Activated CD8-positive, alpha-beta memory T cell treated with anti-CD3 and anti-CD28 coated beads, Interleukin-2, amount 50 U/mL, for 1 hour (primary cell): ENCODE results near the gene ZNRF3.
"Not testable (repeated sequence)": the region's sequence is repeated elsewhere in the genome, so short reads cannot be mapped to it uniquely, and the experiment has no call there.

Experiments used
- DNase-seq: peaks from one replicate; pipeline ENCODE4 v3.0.0-alpha.2; 2020; ENCODE audit errors: extremely low read depth

The ZNRF3 gene

GRCh38 chr22:28931844-28932567 lies 48.6 kb downstream of the ZNRF3 start:
- DNase-seq = no peak

DNA sequence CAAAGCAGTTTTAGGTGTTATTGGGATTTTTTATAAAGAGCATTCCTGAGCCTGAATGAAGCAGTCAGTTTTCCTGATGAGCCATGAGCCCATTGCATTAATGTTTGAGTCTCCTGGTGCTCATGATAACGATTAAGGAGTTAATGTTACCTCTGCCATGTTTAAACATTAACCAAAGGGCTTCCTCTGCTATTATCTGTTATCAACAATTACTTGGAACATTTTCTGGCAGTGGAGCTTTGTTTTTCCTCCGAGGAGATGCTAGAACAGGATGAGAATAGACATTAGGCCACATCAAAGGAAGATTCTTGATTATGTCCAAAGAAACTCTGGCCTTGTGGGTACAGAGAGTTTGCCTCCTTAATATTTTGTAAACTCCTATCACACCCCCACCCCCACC lies 49.9 kb downstream of the ZNRF3 start:
- no peak for DNase-seq

DNA sequence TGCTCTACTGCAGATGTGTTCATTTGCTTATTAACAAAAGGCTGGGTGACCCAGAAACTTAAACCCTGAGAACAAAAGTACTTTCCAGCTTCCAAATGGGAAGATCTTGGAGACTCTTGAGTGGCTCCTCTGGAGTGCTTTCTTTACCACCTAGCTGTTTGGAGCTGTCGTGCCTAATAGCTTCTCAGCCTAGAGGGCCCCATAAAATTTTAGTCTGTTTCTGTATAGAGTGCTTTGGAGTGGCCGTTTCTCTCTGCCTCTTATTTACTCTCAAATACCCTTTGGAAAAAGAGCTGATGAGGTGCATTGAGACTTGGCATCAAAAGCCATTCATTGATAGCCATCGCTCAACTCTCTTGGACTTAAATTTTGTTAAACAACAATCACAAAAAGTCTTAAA lies 50.7 kb downstream of the ZNRF3 start:
- DNase-seq = no peak

GRCh38 chr22:28935140-28935539 lies 51.8 kb downstream of the ZNRF3 start:
- no peak for DNase-seq

DNA sequence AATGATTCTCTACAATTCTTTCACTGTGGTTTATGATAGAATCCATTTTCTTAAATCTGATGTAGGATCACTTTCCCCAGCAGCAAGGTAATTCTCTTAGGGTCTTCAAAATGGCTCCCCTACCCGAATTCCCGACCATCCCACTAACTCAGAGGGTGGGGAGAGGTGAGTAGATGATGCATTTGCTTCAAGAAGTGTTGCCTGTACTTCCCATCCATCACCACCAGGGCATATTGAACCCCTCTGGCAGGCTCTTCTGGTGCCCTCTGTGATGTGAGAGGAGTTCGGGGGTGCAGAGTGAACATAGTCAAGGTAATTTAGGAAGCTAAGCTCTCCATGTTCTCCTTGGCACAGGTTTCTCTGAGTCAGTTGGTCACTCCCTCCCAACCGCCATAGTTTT lies 52.3 kb downstream of the ZNRF3 start:
- DNase-seq = no peak

GRCh38 chr22:28936200-28936599 lies 52.8 kb downstream of the ZNRF3 start:
- DNase-seq = no peak

DNA sequence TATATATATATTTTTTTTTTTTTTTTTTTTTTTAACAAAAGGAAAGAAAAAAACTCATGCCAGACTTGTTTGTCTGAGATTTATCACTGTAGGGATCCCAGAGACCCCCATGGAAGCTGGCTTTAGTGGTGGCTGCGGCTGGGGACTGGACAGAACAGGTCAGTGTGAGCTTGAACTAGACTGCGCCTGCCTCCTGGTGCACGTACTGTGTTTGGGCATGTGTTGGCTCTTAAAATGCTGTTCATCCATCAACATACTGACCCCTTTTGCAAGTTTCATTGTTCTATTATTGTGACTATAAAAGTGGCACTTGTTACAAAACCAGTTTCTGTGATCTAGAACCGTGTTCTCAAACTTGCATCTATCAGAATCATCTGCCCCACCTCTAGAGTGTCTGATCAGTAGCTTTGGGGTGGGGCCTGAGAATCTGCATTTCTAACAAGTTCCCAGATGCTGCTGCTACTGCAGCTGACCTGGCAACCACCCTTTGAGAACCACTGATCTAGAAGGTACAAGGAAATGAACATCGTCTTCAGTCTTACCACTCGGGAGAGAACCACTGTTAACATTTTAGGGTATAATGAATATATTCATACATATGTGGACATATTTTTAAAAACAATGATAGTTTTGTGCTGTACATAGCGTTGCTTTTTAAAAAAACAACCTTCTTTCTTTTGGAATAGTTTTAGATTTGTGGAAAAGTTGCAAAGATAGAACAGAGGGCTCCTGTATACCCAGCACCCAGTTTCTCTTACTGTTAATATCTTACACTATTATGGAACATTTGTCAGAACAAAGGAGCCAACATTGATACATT lies 54.0 kb downstream of the ZNRF3 start:
- no peak for DNase-seq

- no peak for DNase-seq
Observed at GRCh38 chr22:28938286-28938833, 55.0 kb downstream of the ZNRF3 start.

- no peak for DNase-seq
Observed at GRCh38 chr22:28939394-28939793, 56.0 kb downstream of the ZNRF3 start.

GRCh38 chr22:28939932-28940331 lies 56.6 kb downstream of the ZNRF3 start:
- no peak for DNase-seq

DNA sequence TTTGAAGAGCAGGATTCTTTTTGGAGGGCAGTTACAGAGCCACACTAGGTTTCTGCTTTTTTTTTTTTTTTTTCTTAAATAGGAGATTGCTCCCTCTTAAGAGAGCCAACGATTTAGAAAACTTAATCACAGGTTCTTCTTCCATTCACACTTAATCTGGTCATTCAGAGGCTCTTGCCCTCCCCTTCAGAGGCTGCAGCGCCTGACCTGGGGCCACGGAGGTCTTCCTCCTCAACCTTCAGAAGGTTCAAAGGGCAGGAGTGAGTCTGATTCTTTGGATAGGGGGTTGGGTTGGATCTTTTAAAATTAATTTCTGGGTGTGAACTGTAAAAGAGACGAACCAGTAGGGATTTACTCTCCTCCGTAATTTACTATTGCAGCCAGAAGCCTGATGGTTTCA lies 57.1 kb downstream of the ZNRF3 start:
- DNase-seq = no peak

GRCh38 chr22:28942333-28942732 lies 59.0 kb downstream of the ZNRF3 start:
- no peak for DNase-seq

DNA sequence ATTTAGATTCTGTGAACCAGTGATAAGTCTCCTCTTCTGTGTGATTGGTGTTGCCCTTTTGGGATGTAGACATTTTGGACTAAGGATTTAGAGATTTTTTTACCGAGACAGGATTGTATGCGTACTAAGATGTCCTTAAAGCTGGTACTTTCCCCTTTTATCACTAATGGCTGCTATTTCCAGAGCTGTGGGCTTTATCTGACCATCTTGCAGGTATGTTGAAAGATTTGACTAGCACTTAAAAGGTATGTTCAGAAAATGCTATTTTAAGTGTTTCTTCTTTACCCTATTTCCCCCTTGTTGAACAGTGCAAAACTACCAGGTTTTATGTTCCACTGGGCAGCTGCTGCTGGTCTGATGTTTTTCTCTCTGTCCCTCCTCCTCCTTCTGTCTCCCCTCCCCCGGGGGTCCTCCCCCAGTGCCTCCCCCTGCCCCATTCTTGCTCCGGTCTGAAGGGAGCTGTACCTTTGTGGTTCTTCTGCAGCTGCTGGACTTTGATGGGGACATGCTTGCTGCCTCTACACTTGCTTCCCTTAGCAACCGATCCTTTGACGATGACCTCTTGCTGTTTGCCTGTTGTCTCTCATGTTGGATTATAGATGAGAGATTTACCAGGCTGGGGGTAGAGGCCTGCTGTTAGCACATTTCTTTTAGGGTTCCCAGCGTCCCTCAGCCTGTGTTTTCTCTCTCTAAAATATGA lies 59.6 kb downstream of the ZNRF3 start:
- DNase-seq = no peak

- no peak for DNase-seq
Observed at GRCh38 chr22:28943501-28943879, 60.1 kb downstream of the ZNRF3 start.

- no peak for DNase-seq
Observed at GRCh38 chr22:28947125-28947524, 63.8 kb downstream of the ZNRF3 start.

- no peak for DNase-seq
Observed at GRCh38 chr22:28948424-28948823, 65.1 kb downstream of the ZNRF3 start.

DNA sequence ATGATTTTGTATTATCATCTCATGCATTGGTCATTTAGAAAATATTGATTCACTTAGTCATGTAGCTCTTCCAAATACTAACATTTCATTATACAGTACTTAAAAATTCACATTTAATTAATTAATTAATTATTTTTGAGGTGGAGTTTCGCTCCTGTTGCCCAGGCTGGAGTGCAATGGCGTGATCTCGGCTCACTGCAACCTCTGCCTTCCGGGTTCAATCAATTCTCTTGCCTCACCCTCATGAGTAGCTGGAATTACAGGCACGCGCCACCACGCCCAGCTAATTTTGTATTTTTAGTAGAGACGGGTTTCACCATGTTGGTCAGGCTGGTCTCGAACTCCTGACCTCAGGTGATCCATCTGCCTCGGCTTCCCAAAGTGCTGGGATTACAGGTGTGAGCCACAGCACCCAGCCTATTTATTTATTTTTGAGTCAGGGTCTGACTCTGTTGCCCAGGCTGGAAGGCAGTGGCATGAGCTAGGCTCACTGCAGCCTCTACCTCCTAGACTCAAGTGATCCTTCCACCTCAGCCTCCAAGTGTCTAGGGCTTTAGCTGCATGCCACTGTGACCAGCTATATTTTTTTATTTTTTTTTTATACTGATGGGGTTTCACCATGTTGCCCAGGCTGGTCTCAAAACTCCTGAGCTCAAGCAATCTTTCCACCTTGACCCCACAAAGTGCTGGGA lies 65.6 kb downstream of the ZNRF3 start:
- not testable (repeated sequence) for DNase-seq

DNA sequence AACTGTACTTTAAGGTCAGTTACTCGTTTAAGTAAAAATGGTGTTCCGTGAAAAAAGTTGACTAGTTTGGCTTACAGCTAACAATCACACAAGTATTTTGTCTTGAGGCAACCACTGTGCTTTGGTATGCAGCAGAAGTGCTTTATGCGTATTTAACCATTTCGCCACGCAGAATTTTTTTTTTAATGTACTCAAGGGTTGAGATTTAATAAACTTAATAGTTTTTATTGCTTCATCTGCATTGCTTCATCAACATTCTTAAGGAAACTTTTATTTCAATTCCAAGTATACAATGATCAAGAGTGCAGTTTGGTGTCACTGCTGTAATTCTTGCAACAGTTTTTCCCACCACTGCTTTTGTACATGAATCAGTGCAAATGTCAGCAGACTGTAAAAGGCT lies 66.4 kb downstream of the ZNRF3 start:
- no peak for DNase-seq

- DNase-seq = no peak
Observed at GRCh38 chr22:28950617-28951411, 67.4 kb downstream of the ZNRF3 start.

DNA sequence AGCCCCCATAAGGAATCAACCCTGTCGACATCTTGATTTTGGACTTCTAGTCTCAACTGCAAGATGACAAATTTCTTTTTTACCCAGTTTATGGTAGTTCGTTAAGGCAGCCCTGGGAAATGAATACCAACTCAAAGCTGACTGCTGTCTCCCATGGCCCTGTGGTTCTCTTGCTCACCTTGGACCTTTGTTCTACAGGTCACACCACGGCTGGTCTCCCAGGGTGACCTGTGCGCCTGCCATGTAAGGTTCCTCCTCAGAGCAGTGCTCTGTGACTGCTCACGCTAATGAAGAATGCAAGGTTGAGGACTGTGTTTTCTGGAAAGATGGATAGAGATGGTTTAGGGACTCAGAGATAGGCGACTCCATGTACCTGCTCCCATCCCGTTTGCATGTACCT lies 68.2 kb downstream of the ZNRF3 start:
- no peak for DNase-seq

DNA sequence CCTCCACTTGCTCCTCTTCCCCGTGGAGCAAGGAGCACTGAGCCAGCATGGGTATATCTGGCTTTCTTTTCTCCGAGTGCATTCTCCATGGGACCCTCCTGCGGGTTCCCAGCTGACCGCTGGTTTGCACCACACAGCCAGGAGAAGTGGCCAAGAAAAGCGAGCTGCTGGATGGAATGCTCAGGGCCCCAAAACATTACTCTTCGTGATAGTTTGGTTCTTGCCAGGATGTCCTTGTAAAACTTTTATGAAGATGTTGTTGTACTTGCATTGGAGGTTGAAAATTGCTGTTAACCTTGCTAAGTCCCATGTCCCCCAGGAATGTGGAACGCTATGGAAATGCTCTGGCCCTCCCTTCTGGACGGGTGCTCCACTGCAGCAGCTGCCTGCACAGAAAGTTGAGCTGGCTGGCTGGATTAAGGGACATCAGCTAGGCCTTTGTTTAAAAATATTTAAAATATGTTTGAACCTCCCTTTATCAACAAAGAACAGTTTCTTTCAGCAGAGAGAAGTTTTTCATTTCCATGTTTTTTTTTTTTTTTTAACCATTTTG lies 68.7 kb downstream of the ZNRF3 start:
- DNase-seq = no peak
